Esophagus squamous epithelium (tissue), 4 donors: ENCODE data around the gene TNFRSF6B.

ENCODE experiments used
- POLR2A ChIP-seq, 4 donors: fragments of 450-650 bp; IDR thresholded peaks; one replicate each; pipeline ENCODE4 v1.6.1; 2017; ENCODE audit warnings: antibody characterized with exemption in 4 of 4, mild to moderate bottlenecking in 4 of 4, moderate library complexity in 3 of 4
- TF ChIP-seq, protein P1 (sequence below), 6 experiments: fragments of 450-650 bp in 4 of 6; fragments of 200-600 bp in 2 of 6; sonication (generic) in 2 of 6; IDR thresholded peaks; one replicate each; pipeline ENCODE4 v1.5.1; 2016 to 2019; ENCODE audit warnings: antibody characterized with exemption in 6 of 6, mild to moderate bottlenecking in 4 of 6, moderate library complexity in 4 of 6

DNA sequence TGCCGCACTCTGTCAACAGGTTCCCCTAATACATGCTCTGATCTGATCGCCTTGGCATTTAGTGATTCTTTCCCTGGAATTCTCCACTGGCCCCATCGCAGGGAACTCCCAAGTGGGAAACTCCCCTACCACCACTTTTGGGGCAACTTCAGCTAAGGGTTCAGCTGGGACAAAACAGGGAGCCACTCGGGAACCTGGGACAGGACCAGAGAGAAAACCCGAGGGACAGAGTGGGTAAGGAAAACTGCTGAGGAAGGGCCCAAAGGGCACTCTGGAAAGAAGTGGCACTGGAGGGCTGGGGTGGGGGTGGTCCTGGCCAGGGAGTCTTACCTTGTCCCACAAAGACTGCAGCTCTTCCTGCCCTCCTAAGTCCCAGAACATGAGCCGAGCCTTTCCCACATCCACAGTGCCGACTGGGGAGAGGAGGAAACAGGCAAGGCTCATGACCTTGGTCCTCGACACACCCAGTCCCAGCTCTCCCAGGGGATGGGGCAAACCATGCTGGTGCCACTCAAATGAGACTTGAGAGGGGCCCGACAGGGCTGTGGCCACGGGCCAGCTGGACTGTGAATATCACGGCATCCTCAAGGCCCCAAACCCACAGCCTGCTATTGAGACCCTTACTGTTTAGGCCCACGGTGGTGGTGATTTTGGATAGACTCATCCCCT lies 9.7 kb downstream of the TNFRSF6B start:
- TF ChIP-seq, protein P1, sequence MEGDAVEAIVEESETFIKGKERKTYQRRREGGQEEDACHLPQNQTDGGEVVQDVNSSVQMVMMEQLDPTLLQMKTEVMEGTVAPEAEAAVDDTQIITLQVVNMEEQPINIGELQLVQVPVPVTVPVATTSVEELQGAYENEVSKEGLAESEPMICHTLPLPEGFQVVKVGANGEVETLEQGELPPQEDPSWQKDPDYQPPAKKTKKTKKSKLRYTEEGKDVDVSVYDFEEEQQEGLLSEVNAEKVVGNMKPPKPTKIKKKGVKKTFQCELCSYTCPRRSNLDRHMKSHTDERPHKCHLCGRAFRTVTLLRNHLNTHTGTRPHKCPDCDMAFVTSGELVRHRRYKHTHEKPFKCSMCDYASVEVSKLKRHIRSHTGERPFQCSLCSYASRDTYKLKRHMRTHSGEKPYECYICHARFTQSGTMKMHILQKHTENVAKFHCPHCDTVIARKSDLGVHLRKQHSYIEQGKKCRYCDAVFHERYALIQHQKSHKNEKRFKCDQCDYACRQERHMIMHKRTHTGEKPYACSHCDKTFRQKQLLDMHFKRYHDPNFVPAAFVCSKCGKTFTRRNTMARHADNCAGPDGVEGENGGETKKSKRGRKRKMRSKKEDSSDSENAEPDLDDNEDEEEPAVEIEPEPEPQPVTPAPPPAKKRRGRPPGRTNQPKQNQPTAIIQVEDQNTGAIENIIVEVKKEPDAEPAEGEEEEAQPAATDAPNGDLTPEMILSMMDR (IDR thresholded peaks at IDR 0.05): no peak
- TF ChIP-seq POLR2A (IDR thresholded peaks at IDR 0.05): no peak
